Pancreas (tissue), 8 donors: ENCODE measurements around the gene TSPAN12. TPM values are rescaled to one million over a fixed set of nuclear protein-coding genes. Genes with fewer than 3 reads are reported as not detected.

Experiments
- polyA plus RNA-seq, 2 donors: library from polyadenylated mRNA; stranded (reverse); fragments of 200-250 nt; gene quantifications; one replicate each; pipeline ENCODE4 v1.2.3, GENCODE V29; 2013
- total RNA-seq, 6 donors: library from RNA; stranded (reverse); fragmentation: NEBNext Ultra II Directional in 4 of 6; extraction: Animal tissue kit (Norgen Biotek cat#: 25700) in 4 of 6; gene quantifications; one replicate each; pipeline versions ENCODE4 v1.2.1 to v1.2.4, GENCODE V29; 2021 to 2023
- donor health status: healthy with polysubstance abuse.
- donor health status: DM: no; HTN: no; CAD: no; lungs with moderate emphysema.
- donor health status: DM: no; HTN: no; CAD: no.
- donor health status: Bipolar disorder and iron deficiency.
- donor health status: DM: yes; HTN: yes; CAD: no.
- donor health status: DM: no; HTN: no; CAD: no.
- donor health status: DM: no; HTN: no; CAD: no.
- donor health status: DM: yes; HTN: yes; CAD: no.

Gene TSPAN12
- total and polyA plus RNA-seq, 8 donors: 3.9 to 16.0 (median 8.9) TPM

Other genes starting within 250 kb of the TSPAN12 start
- 10 to 100 TPM in 1 of 6 donors, 1 to 10 TPM in 5; 6.2 to 10.1 (median 7.6) TPM for gene ING3, start 92.6 kb upstream of the TSPAN12 start, total RNA-seq
- 10 to 100 TPM in 1 of 2 donors, 1 to 10 TPM in 1; 6.3 to 10.8 TPM for gene ING3, start 92.6 kb upstream of the TSPAN12 start, polyA plus RNA-seq
- 1 to 10 TPM; 1.3 to 6.1 (median 1.9) TPM for gene CPED1, start 130.6 kb upstream of the TSPAN12 start, total RNA-seq
- gene CPED1, start 130.6 kb upstream of the TSPAN12 start, polyA plus RNA-seq: under 1 TPM; 0.57 to 0.61 TPM